ENCODE measurements around the gene CIDEB. TPM values are rescaled to one million over a fixed set of nuclear protein-coding genes. Genes with fewer than 3 reads are reported as not detected.

CIDEB gene
- total and polyA plus RNA-seq, 2 donors (not counting 1 experiment from before 2014, with no cell fraction given), result 26.2 to 32.8 TPM

DNA sequence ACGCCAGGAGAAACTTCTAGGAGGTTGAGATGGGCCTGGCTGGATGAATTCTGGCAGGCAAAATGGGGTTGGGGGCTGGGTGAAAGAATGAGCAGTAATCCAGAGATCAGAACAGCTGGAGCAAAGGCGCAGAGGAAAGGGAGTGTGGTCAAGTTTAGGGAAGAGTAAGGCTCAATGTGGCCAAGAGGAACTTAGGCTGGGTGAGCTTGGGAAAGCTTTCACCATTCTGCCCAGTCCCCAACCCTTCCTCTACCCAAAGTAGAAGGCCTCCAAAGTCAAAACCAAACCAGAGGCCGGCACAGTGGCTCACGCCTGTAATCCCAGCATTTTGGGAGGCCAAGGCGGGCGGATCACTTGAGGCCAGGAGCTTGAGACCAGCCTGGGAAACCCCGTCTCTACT is 26.1 kb downstream of the CIDEB start:
- H3K4me2 ChIP-seq (replicated peaks; ENCODE audit: low read depth, low read length, poor library complexity, severe bottlenecking), result no peak overlapping the region
- no peaks in the 10 kb centered on the region for H3K27me3 Mint-ChIP-seq
- intact Hi-C loops (cut with micrococcal nuclease), result no loop called here
- H3K27me3 ChIP-seq (replicated peaks in 1 of 4; ENCODE audit: control extremely low read depth in 1 of 4, control insufficient read depth in 3 of 4, insufficient read depth in 4 of 4, low read length in 3 of 4), result no peaks in the 10 kb centered on the region
- H3K4me1 Mint-ChIP-seq, result peaks cover 55% of the 10 kb centered on the region
- H2AFZ ChIP-seq (ENCODE audit: insufficient read depth, low read depth, low read length, poor library complexity, severe bottlenecking), result no peak overlapping the region
- no peak for ATAC-seq (ENCODE audit: low read depth)
- peaks cover 38 to 58% of the 10 kb centered on the region in 2 donors for H3K4me1 ChIP-seq (ENCODE audit: control insufficient read depth in 2 of 2, insufficient read depth in 2 of 2, low read length in 2 of 2)
- no peak overlapping the region for H3K27ac ChIP-seq (ENCODE audit: low read length in 2 of 2)
- H3K9ac ChIP-seq (ENCODE audit: low read length), result no peak overlapping the region
- 98% methylated on average over 3 of the region's 7 CpGs for WGBS (ENCODE audit: insufficient coverage)
- ChIA-PET POLR2A (interaction anchor here (0.6 to 1.5 kb wide), 3 partner anchors 11 to 43 kb away, joined by 3 to 7 read pairs (median 3); partner anchors contain the start of gene RABGGTA), CTCF (interaction anchor here (1.0 to 7.1 kb wide), 5 partner anchors 10 to 39 kb away, joined by 4 to 93 read pairs (median 21); partner anchors contain the start of genes CIDEB, DHRS1, NOP9 and RABGGTA)
- no peak overlapping the region for H3K4me3 ChIP-seq (ENCODE audit: control extremely low read depth in 1 of 5, extremely low read depth in 1 of 5, insufficient read depth in 1 of 5, low read depth in 2 of 5, low read length in 4 of 5)
- DNase-seq, result no peak
- H3K79me2 ChIP-seq (ENCODE audit: control insufficient read depth, insufficient read depth, low read length), result peaks cover 39% of the 10 kb centered on the region
- no peaks in the 10 kb centered on the region for H3K36me3 ChIP-seq (replicated peaks in 1 of 2; ENCODE audit: control extremely low read depth in 1 of 2, control insufficient read depth in 1 of 2, extremely low read depth in 1 of 2, insufficient read depth in 2 of 2, low read length in 1 of 2)
- peak overlapping the region; percentile 62 for H3K27ac Mint-ChIP-seq
- H4K20me1 ChIP-seq (ENCODE audit: control insufficient read depth, insufficient read depth, low read length, poor library complexity, severe bottlenecking), result no peaks in the 10 kb centered on the region
- TF ChIP-seq, protein P1, sequence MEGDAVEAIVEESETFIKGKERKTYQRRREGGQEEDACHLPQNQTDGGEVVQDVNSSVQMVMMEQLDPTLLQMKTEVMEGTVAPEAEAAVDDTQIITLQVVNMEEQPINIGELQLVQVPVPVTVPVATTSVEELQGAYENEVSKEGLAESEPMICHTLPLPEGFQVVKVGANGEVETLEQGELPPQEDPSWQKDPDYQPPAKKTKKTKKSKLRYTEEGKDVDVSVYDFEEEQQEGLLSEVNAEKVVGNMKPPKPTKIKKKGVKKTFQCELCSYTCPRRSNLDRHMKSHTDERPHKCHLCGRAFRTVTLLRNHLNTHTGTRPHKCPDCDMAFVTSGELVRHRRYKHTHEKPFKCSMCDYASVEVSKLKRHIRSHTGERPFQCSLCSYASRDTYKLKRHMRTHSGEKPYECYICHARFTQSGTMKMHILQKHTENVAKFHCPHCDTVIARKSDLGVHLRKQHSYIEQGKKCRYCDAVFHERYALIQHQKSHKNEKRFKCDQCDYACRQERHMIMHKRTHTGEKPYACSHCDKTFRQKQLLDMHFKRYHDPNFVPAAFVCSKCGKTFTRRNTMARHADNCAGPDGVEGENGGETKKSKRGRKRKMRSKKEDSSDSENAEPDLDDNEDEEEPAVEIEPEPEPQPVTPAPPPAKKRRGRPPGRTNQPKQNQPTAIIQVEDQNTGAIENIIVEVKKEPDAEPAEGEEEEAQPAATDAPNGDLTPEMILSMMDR (IDR thresholded peaks at IDR 0.05), result no peak
- no peak for TF ChIP-seq EZH2 (IDR thresholded peaks at IDR 0.05; ENCODE audit: borderline replicate concordance, insufficient read depth, low read depth, low read length, poor library complexity, severe bottlenecking)
- H3K9me3 ChIP-seq (ENCODE audit: control extremely low read depth in 1 of 3, control insufficient read depth in 2 of 3, insufficient read depth in 1 of 3, low read length in 2 of 3), result peaks cover 0 to 10% (median 0%) of the 10 kb centered on the region in 3 donors
- no peak overlapping the region for H3K4me3 Mint-ChIP-seq
- H3K9me3 Mint-ChIP-seq (ENCODE audit: insufficient read depth), result no peaks in the 10 kb centered on the region

DNA sequence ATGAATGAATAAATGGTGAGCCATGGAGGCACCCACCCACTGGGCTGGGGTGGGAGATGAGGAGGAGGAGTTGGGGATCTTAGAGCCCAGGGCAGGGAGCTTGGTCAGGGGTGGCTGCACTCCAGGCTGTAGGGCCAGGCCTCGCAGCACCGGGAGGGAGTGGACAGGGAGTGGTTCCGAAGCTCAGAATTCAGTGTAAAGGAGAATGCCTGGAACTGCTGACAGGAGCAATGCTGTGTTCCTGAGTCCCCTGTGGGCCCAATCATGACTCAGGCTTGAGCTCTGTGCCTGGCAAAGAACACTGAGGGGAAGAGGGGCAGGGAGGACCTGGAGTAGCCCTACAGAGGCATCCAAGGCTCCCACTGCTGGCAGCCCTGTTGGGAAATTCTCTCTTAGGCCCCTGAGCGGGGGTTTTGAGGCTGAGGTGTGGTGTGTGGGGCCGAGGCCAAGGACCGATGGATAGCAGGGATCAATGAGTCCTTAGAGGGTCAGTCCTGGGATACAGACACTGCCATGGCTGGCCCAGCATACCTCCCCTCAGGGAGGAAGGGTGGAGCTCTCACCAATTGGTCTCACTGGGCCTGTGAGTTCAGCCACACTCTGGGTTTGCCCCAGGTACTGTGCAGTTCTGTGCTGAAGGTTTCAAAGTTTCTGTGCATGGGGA is 26.8 kb downstream of the CIDEB start:
- no peak overlapping the region for H2AFZ ChIP-seq (ENCODE audit: insufficient read depth, low read depth, low read length, poor library complexity, severe bottlenecking)
- ATAC-seq (ENCODE audit: low read depth), result no peak
- TF ChIP-seq, protein P1 (IDR thresholded peaks at IDR 0.05), result no peak
- TF ChIP-seq EZH2 (IDR thresholded peaks at IDR 0.05; ENCODE audit: borderline replicate concordance, insufficient read depth, low read depth, low read length, poor library complexity, severe bottlenecking), result no peak
- ChIA-PET POLR2A (interaction anchor here (0.8 to 2.0 kb wide), 2 partner anchors 10 to 42 kb away, joined by 3 to 8 read pairs; partner anchors contain the start of gene RABGGTA), CTCF (interaction anchor here (1.1 to 7.1 kb wide), 10 partner anchors 9 to 150 kb away, joined by 3 to 93 read pairs (median 8); partner anchors contain the start of genes CIDEB, DHRS1, IPO4 and MDP1)
- H4K20me1 ChIP-seq (ENCODE audit: control insufficient read depth, insufficient read depth, low read length, poor library complexity, severe bottlenecking), result no peaks in the 10 kb centered on the region
- no peak for DNase-seq
- H3K4me1 ChIP-seq (ENCODE audit: control insufficient read depth in 2 of 2, insufficient read depth in 2 of 2, low read length in 2 of 2), result peaks cover 38 to 58% of the 10 kb centered on the region in 2 donors
- H3K4me3 Mint-ChIP-seq, result no peak overlapping the region
- H3K27ac ChIP-seq (ENCODE audit: low read length in 2 of 2), result no peak overlapping the region
- H3K27me3 Mint-ChIP-seq, result no peaks in the 10 kb centered on the region
- H3K9ac ChIP-seq (ENCODE audit: low read length), result no peak overlapping the region
- H3K9me3 Mint-ChIP-seq (ENCODE audit: insufficient read depth), result no peaks in the 10 kb centered on the region
- no peak overlapping the region for H3K4me2 ChIP-seq (replicated peaks; ENCODE audit: low read depth, low read length, poor library complexity, severe bottlenecking)
- peaks cover 0 to 10% (median 0%) of the 10 kb centered on the region in 3 donors for H3K9me3 ChIP-seq (ENCODE audit: control extremely low read depth in 1 of 3, control insufficient read depth in 2 of 3, insufficient read depth in 1 of 3, low read length in 2 of 3)
- intact Hi-C loops (cut with micrococcal nuclease), result no loop called here
- no peak overlapping the region for H3K4me3 ChIP-seq (ENCODE audit: control extremely low read depth in 1 of 5, extremely low read depth in 1 of 5, insufficient read depth in 1 of 5, low read depth in 2 of 5, low read length in 4 of 5)
- peak overlapping the region; percentile 93 for H3K27ac Mint-ChIP-seq
- H3K36me3 ChIP-seq (replicated peaks in 1 of 2; ENCODE audit: control extremely low read depth in 1 of 2, control insufficient read depth in 1 of 2, extremely low read depth in 1 of 2, insufficient read depth in 2 of 2, low read length in 1 of 2), result no peaks in the 10 kb centered on the region
- WGBS (ENCODE audit: insufficient coverage), result 98% methylated on average over 6 of the region's 6 CpGs
- H3K4me1 Mint-ChIP-seq, result peaks cover 58% of the 10 kb centered on the region
- H3K79me2 ChIP-seq (ENCODE audit: control insufficient read depth, insufficient read depth, low read length), result peaks cover 40% of the 10 kb centered on the region
- H3K27me3 ChIP-seq (replicated peaks in 1 of 4; ENCODE audit: control extremely low read depth in 1 of 4, control insufficient read depth in 3 of 4, insufficient read depth in 4 of 4, low read length in 3 of 4), result no peaks in the 10 kb centered on the region

All from B cell (primary cell).